Measurements from ENCODE around the gene FOXA3. TPM values are rescaled to one million over a fixed set of nuclear protein-coding genes. Genes with fewer than 3 reads are reported as not detected.
A peak's percentile ranks its signal among the peaks of the same experiment; 100 is the strongest.

The FOXA3 gene
- total RNA-seq, 2 donors from 2014 or later = 0.09 to 1.1 TPM

GRCh38 chr19:45878043-45878794, 14.1 kb downstream of the FOXA3 start:
- Histone ChIP-seq H3K27me3 (replicated peaks; ENCODE audit: insufficient read depth) (no peaks in the 10 kb centered on the region), H3K4me3 (no peak overlapping the region), H3K27ac (peak overlapping the region; percentile 37 to 56), H3K4me1 (replicated peaks) (peaks cover 9% of the 10 kb centered on the region), H3K36me3 (no peaks in the 10 kb centered on the region), H3K9me3 (no peaks in the 10 kb centered on the region)
- intact Hi-C loops (cut with DNase I) = no loop called here
- 59% methylated on average over 11 of the region's 11 CpGs for WGBS
- DNase-seq (ENCODE audit: low spot score) = peak; percentile 51
- TF ChIP-seq CTCF (IDR thresholded peaks at IDR 0.05) (no peak), POLR2AphosphoS5 (IDR thresholded peaks at IDR 0.05) (peak; percentile 8), POLR2A (IDR thresholded peaks at IDR 0.05) (peak; percentile 16)

- TF ChIP-seq POLR2A (IDR thresholded peaks at IDR 0.05) = no peak
- TF ChIP-seq CTCF (IDR thresholded peaks at IDR 0.05) = no peak
- no peak for TF ChIP-seq POLR2AphosphoS5 (IDR thresholded peaks at IDR 0.05)
- H3K4me1 ChIP-seq (replicated peaks) = peaks cover 16% of the 10 kb centered on the region
- no peak for DNase-seq (ENCODE audit: low spot score)
- no peaks in the 10 kb centered on the region for H3K9me3 ChIP-seq
- 49% methylated on average over 8 of the region's 8 CpGs for WGBS
- intact Hi-C loops (cut with DNase I) = no loop called here
- no peak overlapping the region for H3K4me3 ChIP-seq
- H3K27me3 ChIP-seq (replicated peaks; ENCODE audit: insufficient read depth) = no peaks in the 10 kb centered on the region
- H3K36me3 ChIP-seq = no peaks in the 10 kb centered on the region
- H3K27ac ChIP-seq = peak overlapping the region; percentile 37 to 56
Measured at GRCh38 chr19:45879055-45879454, 14.9 kb downstream of the FOXA3 start.

GRCh38 chr19:45879971-45880370, 15.8 kb downstream of the FOXA3 start:
- 86% methylated on average over 2 of the region's 2 CpGs for WGBS
- H3K4me1 ChIP-seq (replicated peaks) = peaks cover 24% of the 10 kb centered on the region
- no peak for DNase-seq (ENCODE audit: low spot score)
- no peak overlapping the region for H3K4me3 ChIP-seq
- TF ChIP-seq POLR2A (IDR thresholded peaks at IDR 0.05) (no peak), POLR2AphosphoS5 (IDR thresholded peaks at IDR 0.05) (no peak), CTCF (IDR thresholded peaks at IDR 0.05) (no peak)
- H3K36me3 ChIP-seq = no peaks in the 10 kb centered on the region
- H3K27me3 ChIP-seq (replicated peaks; ENCODE audit: insufficient read depth) = no peaks in the 10 kb centered on the region
- no peak overlapping the region for H3K27ac ChIP-seq
- no peaks in the 10 kb centered on the region for H3K9me3 ChIP-seq
- intact Hi-C loops (cut with DNase I) = loop anchor here (5.0 to 10.0 kb wide), 2 partner anchors 63 to 135 kb away; partner anchors contain the start of gene RSPH6A

- intact Hi-C loops (cut with DNase I) = loop anchor here (5.0 to 10.0 kb wide), 2 partner anchors 64 to 134 kb away; partner anchors contain the start of gene RSPH6A
- TF ChIP-seq POLR2A (IDR thresholded peaks at IDR 0.05) = no peak
- TF ChIP-seq POLR2AphosphoS5 (IDR thresholded peaks at IDR 0.05) = no peak
- TF ChIP-seq CTCF (IDR thresholded peaks at IDR 0.05) = no peak
- 84% methylated on average over 10 of the region's 10 CpGs for WGBS
- no peaks in the 10 kb centered on the region for H3K9me3 ChIP-seq
- H3K4me3 ChIP-seq = no peak overlapping the region
- H3K27ac ChIP-seq = no peak overlapping the region
- no peaks in the 10 kb centered on the region for H3K27me3 ChIP-seq (replicated peaks; ENCODE audit: insufficient read depth)
- DNase-seq (ENCODE audit: low spot score) = no peak
- H3K36me3 ChIP-seq = no peaks in the 10 kb centered on the region
- H3K4me1 ChIP-seq (replicated peaks) = peaks cover 29% of the 10 kb centered on the region
Measured at GRCh38 chr19:45881082-45881908, 17.2 kb downstream of the FOXA3 start.

Measured in prostate gland (tissue), 2 donors.